ENCODE measurements around the gene CIB1.

The CIB1 gene

DNA sequence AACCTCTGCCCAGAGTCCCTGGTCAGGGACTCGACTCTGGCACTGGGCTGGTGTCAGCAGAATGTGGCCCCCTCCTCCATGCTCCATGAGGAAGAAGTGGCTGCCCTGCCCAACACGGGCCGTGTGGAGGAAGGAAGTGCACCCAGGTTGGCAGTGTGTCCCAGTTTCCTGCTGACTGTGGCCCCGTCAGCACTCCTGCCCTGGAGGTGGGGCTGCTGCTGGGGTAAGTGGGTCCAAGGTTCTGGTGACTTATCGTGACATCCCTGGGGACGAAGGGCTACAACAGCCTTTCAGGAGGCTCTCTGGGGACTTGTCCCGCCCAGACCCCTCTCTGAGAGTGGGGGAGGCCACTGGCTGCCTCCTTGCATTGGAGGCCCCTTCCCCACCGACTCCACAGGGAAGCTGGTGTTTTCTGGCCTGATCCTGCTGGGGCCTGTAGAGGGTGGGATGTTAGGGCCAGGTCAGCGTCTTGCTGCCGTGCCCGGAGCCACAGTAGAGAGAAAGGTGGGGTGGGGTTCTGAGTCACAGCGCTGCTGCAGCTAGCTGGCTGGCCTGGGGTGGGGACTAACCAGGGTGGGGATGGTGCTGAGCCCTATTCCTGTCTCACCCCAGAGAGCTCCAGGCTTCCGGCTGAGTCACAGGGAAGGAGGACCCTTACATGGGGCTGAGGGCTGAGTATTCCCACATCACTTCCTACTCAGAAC, 22.1 kb downstream of the CIB1 start:
- TF ChIP-seq TAF1 (IDR thresholded peaks at IDR 0.05; ENCODE audit: low read depth, low read length) (no peak), POLR2A (IDR thresholded peaks at IDR 0.05; ENCODE audit: low read depth, low read length) (no peak), POU2F2 (IDR thresholded peaks at IDR 0.05; ENCODE audit: low read depth, low read length) (no peak), POLR2AphosphoS5 (IDR thresholded peaks at IDR 0.05; ENCODE audit: low read depth, low read length) (no peak), SPI1 (IDR thresholded peaks at IDR 0.05; ENCODE audit: low read depth, low read length) (no peak), PAX5 (IDR thresholded peaks at IDR 0.05; ENCODE audit: insufficient read depth, low read length, severe bottlenecking) (no peak)
- DNase-seq (ENCODE audit: insufficient read length, low spot score) (no peak), FAIRE-seq (no peak)

DNA sequence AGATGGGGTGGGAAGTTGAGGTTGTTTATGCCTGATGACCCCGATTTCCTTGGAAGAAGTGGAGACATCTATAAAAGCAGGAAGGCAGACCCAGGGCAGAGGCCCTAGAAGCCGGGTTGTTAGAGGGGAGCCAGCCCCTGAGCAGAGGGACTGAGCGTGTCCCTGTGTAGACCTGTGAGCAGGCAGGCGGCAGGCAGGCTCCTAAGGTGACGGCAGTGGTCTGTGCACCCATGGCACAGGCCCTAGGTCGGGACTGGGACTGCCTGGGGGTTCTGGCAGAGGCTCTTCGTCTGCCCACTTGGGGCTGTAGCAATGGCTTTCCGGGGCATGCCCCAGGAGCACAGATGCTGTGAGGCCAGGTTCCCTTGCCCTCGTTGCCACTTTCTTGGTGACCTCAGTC, 22.7 kb downstream of the CIB1 start:
- no peak for TF ChIP-seq PAX5 (IDR thresholded peaks at IDR 0.05; ENCODE audit: insufficient read depth, low read length, severe bottlenecking)
- no peak for TF ChIP-seq SPI1 (IDR thresholded peaks at IDR 0.05; ENCODE audit: low read depth, low read length)
- no peak for TF ChIP-seq POLR2AphosphoS5 (IDR thresholded peaks at IDR 0.05; ENCODE audit: low read depth, low read length)
- no peak for TF ChIP-seq TAF1 (IDR thresholded peaks at IDR 0.05; ENCODE audit: low read depth, low read length)
- no peak for TF ChIP-seq POU2F2 (IDR thresholded peaks at IDR 0.05; ENCODE audit: low read depth, low read length)
- TF ChIP-seq POLR2A (IDR thresholded peaks at IDR 0.05; ENCODE audit: low read depth, low read length) = no peak
- no peak for FAIRE-seq

GRCh38 chr15:90210593-90210992, 23.1 kb downstream of the CIB1 start:
- FAIRE-seq = no peak
- TF ChIP-seq TAF1 (IDR thresholded peaks at IDR 0.05; ENCODE audit: low read depth, low read length) (no peak), SPI1 (IDR thresholded peaks at IDR 0.05; ENCODE audit: low read depth, low read length) (no peak), POU2F2 (IDR thresholded peaks at IDR 0.05; ENCODE audit: low read depth, low read length) (no peak), POLR2A (IDR thresholded peaks at IDR 0.05; ENCODE audit: low read depth, low read length) (no peak), PAX5 (IDR thresholded peaks at IDR 0.05; ENCODE audit: insufficient read depth, low read length, severe bottlenecking) (no peak), POLR2AphosphoS5 (IDR thresholded peaks at IDR 0.05; ENCODE audit: low read depth, low read length) (no peak)
- DNase-seq (ENCODE audit: insufficient read length, low spot score) = no peak

More for the DNA sequence above, 22.7 kb downstream of the CIB1 start:
- DNase-seq (ENCODE audit: insufficient read length, low spot score) = no peak

GRCh38 chr15:90209591-90209990, 24.1 kb downstream of the CIB1 start:
- no peak for TF ChIP-seq POLR2A (IDR thresholded peaks at IDR 0.05; ENCODE audit: low read depth, low read length)
- TF ChIP-seq SPI1 (IDR thresholded peaks at IDR 0.05; ENCODE audit: low read depth, low read length) = peak; percentile 40; the same call in 1 of the 2 replicates
- FAIRE-seq = peak; percentile 57
- no peak for DNase-seq (ENCODE audit: insufficient read length, low spot score)

DNA sequence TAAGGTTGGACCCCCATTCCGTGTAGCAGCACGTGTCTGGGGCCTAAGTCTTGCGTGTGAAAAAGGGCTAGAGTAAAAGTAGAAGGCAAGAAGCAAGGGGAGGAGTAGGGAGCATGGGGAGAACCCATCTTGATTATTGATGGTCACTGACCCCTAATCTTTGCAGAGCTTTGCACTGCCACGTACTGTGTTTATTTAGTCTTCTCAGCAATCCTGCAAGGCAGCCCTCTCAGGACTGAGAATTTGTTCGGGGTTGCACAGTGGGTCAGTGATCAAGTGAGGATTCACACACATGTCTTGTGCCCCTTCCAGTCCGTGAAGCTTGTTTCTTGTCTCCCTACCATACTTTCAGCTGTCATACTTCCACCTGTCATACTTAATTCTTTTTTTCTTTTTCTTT, 25.4 kb downstream of the CIB1 start:
- DNase-seq (ENCODE audit: insufficient read length, low spot score) (no peak), FAIRE-seq (no peak)
- TF ChIP-seq POU2F2 (IDR thresholded peaks at IDR 0.05; ENCODE audit: low read depth, low read length) (no peak), TAF1 (IDR thresholded peaks at IDR 0.05; ENCODE audit: low read depth, low read length) (no peak), PAX5 (IDR thresholded peaks at IDR 0.05; ENCODE audit: insufficient read depth, low read length, severe bottlenecking) (no peak), POLR2A (IDR thresholded peaks at IDR 0.05; ENCODE audit: low read depth, low read length) (no peak), POLR2AphosphoS5 (IDR thresholded peaks at IDR 0.05; ENCODE audit: low read depth, low read length) (no peak), SPI1 (IDR thresholded peaks at IDR 0.05; ENCODE audit: low read depth, low read length) (no peak)

GRCh38 chr15:90207252-90207651, 26.5 kb downstream of the CIB1 start:
- TF ChIP-seq TAF1 (IDR thresholded peaks at IDR 0.05; ENCODE audit: low read depth, low read length) (no peak), SPI1 (IDR thresholded peaks at IDR 0.05; ENCODE audit: low read depth, low read length) (no peak), POU2F2 (IDR thresholded peaks at IDR 0.05; ENCODE audit: low read depth, low read length) (no peak), PAX5 (IDR thresholded peaks at IDR 0.05; ENCODE audit: insufficient read depth, low read length, severe bottlenecking) (no peak), POLR2A (IDR thresholded peaks at IDR 0.05; ENCODE audit: low read depth, low read length) (no peak), POLR2AphosphoS5 (IDR thresholded peaks at IDR 0.05; ENCODE audit: low read depth, low read length) (no peak)
- FAIRE-seq = no peak
- DNase-seq (ENCODE audit: insufficient read length, low spot score) = no peak

- no peak for FAIRE-seq
These were observed 27.9 kb downstream of the CIB1 start for GRCh38 chr15:90205886-90206285.

DNA sequence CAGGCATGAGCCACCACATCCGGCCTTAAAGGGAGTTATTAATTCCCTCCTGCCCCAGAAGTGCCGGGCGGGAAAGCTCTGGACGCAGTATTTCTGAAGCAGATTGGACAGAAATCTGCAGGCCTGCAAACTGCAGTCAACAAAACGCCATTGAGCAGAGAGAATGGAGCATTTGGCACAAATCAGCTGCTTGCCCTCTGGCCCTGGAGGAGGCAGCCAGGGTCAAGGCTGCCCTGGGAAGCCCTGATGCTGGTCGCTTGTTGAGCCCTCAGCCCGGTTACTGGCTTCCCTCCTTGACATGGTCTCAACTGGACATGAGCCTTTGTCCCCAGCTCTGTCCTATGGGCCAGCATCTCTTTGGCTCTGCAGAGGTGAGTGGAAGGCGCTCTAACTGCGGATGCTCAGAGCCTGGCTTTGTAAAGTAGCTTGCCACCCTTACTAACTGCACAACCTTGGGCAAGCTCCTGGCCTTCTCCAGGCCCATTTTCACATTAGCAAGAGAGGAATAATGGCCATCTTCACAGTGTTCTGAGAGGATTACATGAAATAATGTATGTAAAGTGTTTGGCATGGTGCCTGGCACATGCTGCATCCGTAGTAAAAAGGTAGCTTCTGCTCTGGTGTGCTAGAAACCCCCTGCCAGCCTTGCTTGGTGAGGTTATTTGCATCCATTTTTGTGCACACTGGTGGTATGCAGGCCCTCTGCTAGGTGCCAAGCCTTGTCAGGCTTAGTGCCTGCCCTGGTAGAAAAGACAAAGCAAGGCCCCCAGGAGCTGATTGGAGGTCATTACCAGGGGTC, 28.5 kb downstream of the CIB1 start:
- TF ChIP-seq POLR2AphosphoS5 (IDR thresholded peaks at IDR 0.05; ENCODE audit: low read depth, low read length) (no peak), TAF1 (IDR thresholded peaks at IDR 0.05; ENCODE audit: low read depth, low read length) (no peak), PAX5 (IDR thresholded peaks at IDR 0.05; ENCODE audit: insufficient read depth, low read length, severe bottlenecking) (no peak), POU2F2 (IDR thresholded peaks at IDR 0.05; ENCODE audit: low read depth, low read length) (no peak), POLR2A (IDR thresholded peaks at IDR 0.05; ENCODE audit: low read depth, low read length) (no peak), SPI1 (IDR thresholded peaks at IDR 0.05; ENCODE audit: low read depth, low read length) (no peak)
- DNase-seq (ENCODE audit: insufficient read length, low spot score) (no peak), FAIRE-seq (no peak)

More at GRCh38 chr15:90205886-90206285, 27.9 kb downstream of the CIB1 start:
- no peak for TF ChIP-seq POLR2A (IDR thresholded peaks at IDR 0.05; ENCODE audit: low read depth, low read length)
- TF ChIP-seq PAX5 (IDR thresholded peaks at IDR 0.05; ENCODE audit: insufficient read depth, low read length, severe bottlenecking) = no peak
- TF ChIP-seq TAF1 (IDR thresholded peaks at IDR 0.05; ENCODE audit: low read depth, low read length) = no peak
- TF ChIP-seq SPI1 (IDR thresholded peaks at IDR 0.05; ENCODE audit: low read depth, low read length) = no peak
- TF ChIP-seq POLR2AphosphoS5 (IDR thresholded peaks at IDR 0.05; ENCODE audit: low read depth, low read length) = no peak
- TF ChIP-seq POU2F2 (IDR thresholded peaks at IDR 0.05; ENCODE audit: low read depth, low read length) = no peak
- no peak for DNase-seq (ENCODE audit: insufficient read length, low spot score)

DNA sequence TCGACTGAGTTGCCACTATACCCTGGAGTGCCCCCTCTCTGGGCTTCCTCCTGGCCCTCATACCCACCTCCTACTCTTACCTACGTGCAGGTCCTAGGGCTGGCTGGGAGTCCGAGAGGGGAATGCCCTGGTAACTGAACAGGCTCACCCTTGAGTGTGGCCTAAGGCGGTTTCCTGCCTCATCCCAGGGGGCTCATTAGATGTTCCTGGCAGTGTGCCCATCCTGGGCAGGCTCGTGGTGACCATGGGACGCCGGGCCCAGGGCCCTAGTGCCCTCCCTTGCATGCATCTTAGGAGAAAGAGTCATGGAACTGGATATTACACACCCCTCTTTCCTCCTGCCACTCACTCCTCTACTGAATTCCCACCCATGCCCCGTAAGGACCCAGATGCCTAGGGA, 29.8 kb downstream of the CIB1 start:
- no peak for DNase-seq (ENCODE audit: insufficient read length, low spot score)
- no peak for TF ChIP-seq PAX5 (IDR thresholded peaks at IDR 0.05; ENCODE audit: insufficient read depth, low read length, severe bottlenecking)
- TF ChIP-seq POLR2AphosphoS5 (IDR thresholded peaks at IDR 0.05; ENCODE audit: low read depth, low read length) = no peak
- TF ChIP-seq SPI1 (IDR thresholded peaks at IDR 0.05; ENCODE audit: low read depth, low read length) = no peak
- no peak for TF ChIP-seq POLR2A (IDR thresholded peaks at IDR 0.05; ENCODE audit: low read depth, low read length)
- TF ChIP-seq POU2F2 (IDR thresholded peaks at IDR 0.05; ENCODE audit: low read depth, low read length) = no peak
- TF ChIP-seq TAF1 (IDR thresholded peaks at IDR 0.05; ENCODE audit: low read depth, low read length) = no peak
- no peak for FAIRE-seq

All from GM12891 (cell line).